OCI-LY1 (cell line): ENCODE data around the gene KBTBD8.
A peak's percentile ranks its signal among the peaks of the same experiment; 100 is the strongest.

Source experiments
- H2AFZ ChIP-seq: fragments of 200-600 bp; sonication (generic), shearing (Covaris generic); 2 replicates; pipeline ENCODE4 v1.6.0; 2014; ENCODE audit warnings: antibody characterized with exemption, mild to moderate bottlenecking, low read length
- H3F3A ChIP-seq: fragments of 200-600 bp; sonication (generic), shearing (Covaris generic); 2 replicates; pipeline ENCODE4 v1.6.0; 2014; ENCODE audit warnings: mild to moderate bottlenecking, antibody characterized with exemption, low read length, moderate library complexity; ENCODE audit not compliant: insufficient read depth
- H3K27ac ChIP-seq: fragments of 200-600 bp; sonication (generic); 2 replicates; pipeline ENCODE4 v1.5.1; 2014; ENCODE audit warnings: low read length, mixed run types, mild to moderate bottlenecking, low read depth; ENCODE audit not compliant: poor library complexity, severe bottlenecking
- H3K27me3 ChIP-seq: fragments of 200-600 bp; sonication (generic); 2 replicates; pipeline ENCODE4 v1.6.0; 2014; ENCODE audit warnings: antibody characterized with exemption, mild to moderate bottlenecking, low read length, moderate library complexity; ENCODE audit not compliant: insufficient read depth
- H3K36me3 ChIP-seq: fragments of 200-600 bp; sonication (generic); 2 replicates; pipeline ENCODE4 v1.6.1; 2014; ENCODE audit warnings: mild to moderate bottlenecking, antibody characterized with exemption, low read length, moderate library complexity, mixed read lengths; ENCODE audit not compliant: insufficient read depth
- H3K4me1 ChIP-seq: fragments of 200-600 bp; sonication (generic); 2 replicates; pipeline ENCODE4 v1.5.1; 2014; ENCODE audit warnings: mild to moderate bottlenecking, low read length, moderate library complexity; ENCODE audit not compliant: insufficient read depth, severe bottlenecking
- H3K4me2 ChIP-seq: fragments of 200-600 bp; sonication (generic), shearing (Covaris generic); 2 replicates; pipeline ENCODE4 v1.6.1; 2014; ENCODE audit warnings: low read length
- H3K4me3 ChIP-seq: fragments of 200-600 bp; sonication (generic); 2 replicates; pipeline ENCODE4 v1.5.1; 2014; ENCODE audit warnings: low read length, low read depth, mild to moderate bottlenecking, mixed read lengths; ENCODE audit not compliant: poor library complexity, severe bottlenecking
- H3K79me2 ChIP-seq: fragments of 200-600 bp; shearing (Covaris generic); 2 replicates; pipeline ENCODE4 v1.6.1; 2016; ENCODE audit warnings: mixed run types, low read length, mixed read lengths; ENCODE audit not compliant: insufficient read depth
- H3K9ac ChIP-seq: fragments of 200-600 bp; sonication (generic), shearing (Covaris generic); 2 replicates; pipeline ENCODE4 v1.6.1; 2014; ENCODE audit warnings: mild to moderate bottlenecking, low read length, mixed read lengths
- H3K9me2 ChIP-seq: fragments of 200-600 bp; sonication (generic), shearing (Covaris generic); 2 replicates; pipeline ENCODE4 v1.6.1; 2014; ENCODE audit warnings: low read depth, mild to moderate bottlenecking, low read length, mixed read lengths
- H3K9me3 ChIP-seq: fragments of 200-600 bp; shearing (Covaris generic); 2 replicates; pipeline ENCODE4 v1.6.1; 2014; ENCODE audit warnings: low read length, mixed read lengths
- H4K20me1 ChIP-seq: fragments of 200-600 bp; sonication (generic), shearing (Covaris generic); 2 replicates; pipeline ENCODE4 v1.6.0; 2016; ENCODE audit warnings: mild to moderate bottlenecking, low read length; ENCODE audit not compliant: insufficient read depth
- CTCF ChIP-seq: fragments of 200-600 bp; sonication (generic), shearing (Covaris generic); IDR thresholded peaks from 2 replicates; pipeline ENCODE4 v1.5.1; 2017; ENCODE audit warnings: mild to moderate bottlenecking, antibody characterized with exemption, low read length, moderate library complexity, mixed read lengths
- EZH2 ChIP-seq: fragments of 200-600 bp; sonication (generic), shearing (Covaris generic); IDR thresholded peaks from 2 replicates; pipeline ENCODE4 v1.8.0; 2017; ENCODE audit warnings: borderline replicate concordance, mixed run types, mild to moderate bottlenecking, antibody characterized with exemption, low read length, moderate library complexity, mixed read lengths

KBTBD8 gene

GRCh38 chr3:66989860-66990696, 8.0 kb upstream of the KBTBD8 start:
- Histone ChIP-seq H3K9ac (peak overlapping the region; percentile 60), H4K20me1 (no peaks in the 10 kb centered on the region), H3K4me3 (peak overlapping the region; percentile 64), H3K9me2 (no peaks in the 10 kb centered on the region), H3K4me1 (peaks cover 10% of the 10 kb centered on the region), H3K4me2 (peak overlapping the region; percentile 87), H3K79me2 (no peaks in the 10 kb centered on the region), H3F3A (no peaks in the 10 kb centered on the region), H2AFZ (peak overlapping the region; percentile 100), H3K27ac (peak overlapping the region; percentile 59), H3K9me3 (no peaks in the 10 kb centered on the region), H3K36me3 (no peaks in the 10 kb centered on the region), H3K27me3 (no peaks in the 10 kb centered on the region)
- TF ChIP-seq CTCF = peak; percentile 65
- TF ChIP-seq EZH2 = no peak

DNA sequence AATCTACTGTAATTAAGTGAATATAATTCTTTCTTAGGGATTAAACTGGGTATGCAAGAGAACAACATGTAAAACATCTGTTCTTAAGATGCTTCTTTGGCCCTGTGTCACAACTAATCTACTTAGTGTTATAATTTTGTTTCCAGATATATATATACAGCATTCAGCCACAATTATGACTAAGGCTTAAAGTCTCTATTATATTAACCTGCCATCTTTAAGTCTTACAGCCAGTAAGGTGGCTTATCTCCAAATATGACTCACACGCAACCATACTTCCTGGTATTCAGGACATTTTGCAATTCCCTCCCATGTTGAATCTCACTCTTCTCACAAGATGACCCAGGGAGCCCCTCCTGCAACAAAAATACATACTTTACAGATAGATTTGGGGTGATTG, 6.6 kb upstream of the KBTBD8 start:
- H3K4me3 ChIP-seq = no peak overlapping the region
- no peaks in the 10 kb centered on the region for H3K79me2 ChIP-seq
- no peak for TF ChIP-seq CTCF
- TF ChIP-seq EZH2 = no peak
- H3K27ac ChIP-seq = no peak overlapping the region
- H4K20me1 ChIP-seq = no peaks in the 10 kb centered on the region
- no peaks in the 10 kb centered on the region for H3K27me3 ChIP-seq
- peaks cover 10% of the 10 kb centered on the region for H3K4me1 ChIP-seq
- H3K9me3 ChIP-seq = no peaks in the 10 kb centered on the region
- no peaks in the 10 kb centered on the region for H3F3A ChIP-seq
- no peaks in the 10 kb centered on the region for H3K9me2 ChIP-seq
- H3K36me3 ChIP-seq = no peaks in the 10 kb centered on the region
- H2AFZ ChIP-seq = no peak overlapping the region
- H3K4me2 ChIP-seq = no peak overlapping the region
- no peak overlapping the region for H3K9ac ChIP-seq

DNA sequence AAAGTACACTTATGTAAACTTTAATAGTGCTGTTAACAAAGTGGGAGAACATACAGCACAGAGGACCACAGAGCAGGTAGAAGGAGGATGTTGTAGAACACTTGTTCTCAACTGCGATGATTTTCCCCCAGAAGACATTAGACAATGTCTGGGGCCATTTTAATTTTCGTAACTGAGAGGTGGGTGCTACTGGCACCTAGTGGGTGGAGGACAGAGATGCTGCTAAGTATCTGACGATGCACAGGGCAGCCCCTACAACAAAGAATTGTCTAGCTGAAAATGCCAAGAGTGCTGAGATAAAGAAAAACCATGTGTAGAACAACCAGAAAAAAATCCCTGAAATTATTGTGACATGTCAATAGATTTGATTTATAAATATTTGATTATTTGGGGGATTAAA, 5.0 kb upstream of the KBTBD8 start:
- H3K4me2 ChIP-seq = no peak overlapping the region
- peaks cover 18% of the 10 kb centered on the region for H3K4me1 ChIP-seq
- no peaks in the 10 kb centered on the region for H3F3A ChIP-seq
- H3K9me2 ChIP-seq = no peaks in the 10 kb centered on the region
- H3K27me3 ChIP-seq = no peaks in the 10 kb centered on the region
- H4K20me1 ChIP-seq = no peaks in the 10 kb centered on the region
- H3K9me3 ChIP-seq = no peaks in the 10 kb centered on the region
- no peak overlapping the region for H3K4me3 ChIP-seq
- no peak overlapping the region for H3K9ac ChIP-seq
- no peak overlapping the region for H3K27ac ChIP-seq
- TF ChIP-seq CTCF (peak; percentile 14; the same call in 1 of the 2 replicates), EZH2 (no peak)
- H2AFZ ChIP-seq = no peak overlapping the region
- no peaks in the 10 kb centered on the region for H3K79me2 ChIP-seq
- no peaks in the 10 kb centered on the region for H3K36me3 ChIP-seq
